Neural cell (in vitro differentiated cells): ENCODE measurements around the gene PTPN1.

Experiments used
- EP300 ChIP-seq: fragments of 450-650 bp; conservative IDR thresholded peaks from 2 replicates; pipeline ENCODE4 v1.6.1; 2014; ENCODE audit warnings: antibody characterized with exemption, mild to moderate bottlenecking, moderate library complexity; ENCODE audit not compliant: poor library complexity, severe bottlenecking
- EZH2 ChIP-seq: fragments of 200-600, 300-800 bp; shearing (Covaris generic), sonication (generic); IDR thresholded peaks from 2 replicates; pipeline ENCODE4 v1.6.1; 2014; ENCODE audit warnings: antibody characterized with exemption, low read length, borderline replicate concordance, mild to moderate bottlenecking; ENCODE audit not compliant: insufficient read depth, poor library complexity, severe bottlenecking
- RAD21 ChIP-seq: fragments of 450-650 bp; conservative IDR thresholded peaks from 2 replicates; pipeline ENCODE4 v1.6.1; 2014; ENCODE audit warnings: antibody characterized with exemption, mild to moderate bottlenecking, moderate library complexity
- TF ChIP-seq, protein P1 (sequence below): fragments of 450-650 bp; IDR thresholded peaks from 2 replicates; pipeline ENCODE4 v1.5.1; 2014; ENCODE audit warnings: antibody characterized with exemption, mild to moderate bottlenecking, moderate library complexity; ENCODE audit not compliant: poor library complexity, severe bottlenecking
- TF ChIP-seq, protein P2 (sequence below): IDR thresholded peaks from 2 replicates; pipeline ENCODE4 v1.6.1; 2012; ENCODE audit warnings: borderline replicate concordance

DNA sequence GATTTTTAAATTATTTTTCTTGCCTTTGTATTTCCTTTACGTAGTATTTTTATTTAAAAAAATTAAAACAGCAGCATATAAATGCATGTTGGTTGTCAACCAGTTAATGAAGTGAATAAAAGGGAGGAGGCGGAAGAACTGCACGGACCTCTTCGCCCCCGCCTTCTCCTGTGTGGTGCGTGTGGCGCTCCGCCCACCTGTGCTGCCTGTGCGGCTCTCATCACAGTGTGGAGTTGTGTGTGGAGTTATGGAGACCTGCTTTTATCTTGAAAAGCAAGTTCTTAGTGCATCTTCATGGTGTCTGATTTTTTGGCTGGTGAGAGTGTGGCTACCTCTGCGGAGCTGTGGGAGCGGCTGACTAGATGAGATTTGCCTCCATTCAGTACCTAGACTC, 58.4 kb downstream of the PTPN1 start:
- no peak for TF ChIP-seq RAD21
- TF ChIP-seq, protein P1, sequence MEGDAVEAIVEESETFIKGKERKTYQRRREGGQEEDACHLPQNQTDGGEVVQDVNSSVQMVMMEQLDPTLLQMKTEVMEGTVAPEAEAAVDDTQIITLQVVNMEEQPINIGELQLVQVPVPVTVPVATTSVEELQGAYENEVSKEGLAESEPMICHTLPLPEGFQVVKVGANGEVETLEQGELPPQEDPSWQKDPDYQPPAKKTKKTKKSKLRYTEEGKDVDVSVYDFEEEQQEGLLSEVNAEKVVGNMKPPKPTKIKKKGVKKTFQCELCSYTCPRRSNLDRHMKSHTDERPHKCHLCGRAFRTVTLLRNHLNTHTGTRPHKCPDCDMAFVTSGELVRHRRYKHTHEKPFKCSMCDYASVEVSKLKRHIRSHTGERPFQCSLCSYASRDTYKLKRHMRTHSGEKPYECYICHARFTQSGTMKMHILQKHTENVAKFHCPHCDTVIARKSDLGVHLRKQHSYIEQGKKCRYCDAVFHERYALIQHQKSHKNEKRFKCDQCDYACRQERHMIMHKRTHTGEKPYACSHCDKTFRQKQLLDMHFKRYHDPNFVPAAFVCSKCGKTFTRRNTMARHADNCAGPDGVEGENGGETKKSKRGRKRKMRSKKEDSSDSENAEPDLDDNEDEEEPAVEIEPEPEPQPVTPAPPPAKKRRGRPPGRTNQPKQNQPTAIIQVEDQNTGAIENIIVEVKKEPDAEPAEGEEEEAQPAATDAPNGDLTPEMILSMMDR: no peak
- no peak for TF ChIP-seq EZH2
- no peak for TF ChIP-seq EP300
- TF ChIP-seq, protein P2, sequence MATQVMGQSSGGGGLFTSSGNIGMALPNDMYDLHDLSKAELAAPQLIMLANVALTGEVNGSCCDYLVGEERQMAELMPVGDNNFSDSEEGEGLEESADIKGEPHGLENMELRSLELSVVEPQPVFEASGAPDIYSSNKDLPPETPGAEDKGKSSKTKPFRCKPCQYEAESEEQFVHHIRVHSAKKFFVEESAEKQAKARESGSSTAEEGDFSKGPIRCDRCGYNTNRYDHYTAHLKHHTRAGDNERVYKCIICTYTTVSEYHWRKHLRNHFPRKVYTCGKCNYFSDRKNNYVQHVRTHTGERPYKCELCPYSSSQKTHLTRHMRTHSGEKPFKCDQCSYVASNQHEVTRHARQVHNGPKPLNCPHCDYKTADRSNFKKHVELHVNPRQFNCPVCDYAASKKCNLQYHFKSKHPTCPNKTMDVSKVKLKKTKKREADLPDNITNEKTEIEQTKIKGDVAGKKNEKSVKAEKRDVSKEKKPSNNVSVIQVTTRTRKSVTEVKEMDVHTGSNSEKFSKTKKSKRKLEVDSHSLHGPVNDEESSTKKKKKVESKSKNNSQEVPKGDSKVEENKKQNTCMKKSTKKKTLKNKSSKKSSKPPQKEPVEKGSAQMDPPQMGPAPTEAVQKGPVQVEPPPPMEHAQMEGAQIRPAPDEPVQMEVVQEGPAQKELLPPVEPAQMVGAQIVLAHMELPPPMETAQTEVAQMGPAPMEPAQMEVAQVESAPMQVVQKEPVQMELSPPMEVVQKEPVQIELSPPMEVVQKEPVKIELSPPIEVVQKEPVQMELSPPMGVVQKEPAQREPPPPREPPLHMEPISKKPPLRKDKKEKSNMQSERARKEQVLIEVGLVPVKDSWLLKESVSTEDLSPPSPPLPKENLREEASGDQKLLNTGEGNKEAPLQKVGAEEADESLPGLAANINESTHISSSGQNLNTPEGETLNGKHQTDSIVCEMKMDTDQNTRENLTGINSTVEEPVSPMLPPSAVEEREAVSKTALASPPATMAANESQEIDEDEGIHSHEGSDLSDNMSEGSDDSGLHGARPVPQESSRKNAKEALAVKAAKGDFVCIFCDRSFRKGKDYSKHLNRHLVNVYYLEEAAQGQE: no peak
